Chondrocyte (in vitro differentiated cells): ENCODE measurements around the gene PSMB2. TPM values are rescaled to one million over a fixed set of nuclear protein-coding genes. Genes with fewer than 3 reads are reported as not detected.

Experiments
- DNase-seq: peaks from one replicate; pipeline ENCODE4 v3.0.0; 2021; ENCODE audit warnings: mixed read lengths, low spot score
- H3K27ac Mint-ChIP-seq: one replicate; pipeline ENCODE4 v1.8.0; 2021; ENCODE audit warnings: mild to moderate bottlenecking, moderate library complexity, mixed read lengths; ENCODE audit not compliant: unreplicated experiment
- H3K27me3 Mint-ChIP-seq: 2 replicates; pipeline ENCODE4 v1.8.0; 2021; ENCODE audit warnings: low read depth, mixed read lengths
- H3K36me3 Mint-ChIP-seq: 2 replicates; pipeline ENCODE4 v1.8.0; 2021; ENCODE audit warnings: low read depth, mixed read lengths
- H3K4me1 Mint-ChIP-seq: 2 replicates; pipeline ENCODE4 v1.8.0; 2021; ENCODE audit warnings: low read depth, mild to moderate bottlenecking, mixed read lengths
- H3K4me3 Mint-ChIP-seq: one replicate; pipeline ENCODE4 v1.8.0; 2021; ENCODE audit warnings: mild to moderate bottlenecking, moderate library complexity, mixed read lengths; ENCODE audit not compliant: unreplicated experiment
- H3K9me3 Mint-ChIP-seq: 2 replicates; pipeline ENCODE4 v1.8.0; 2021; ENCODE audit warnings: low read depth, mixed read lengths
- CTCF ChIP-seq: fragments of 200-600 bp; sonication (generic); IDR thresholded peaks from 2 replicates; pipeline ENCODE4 v1.5.0; 2021; ENCODE audit warnings: antibody characterized with exemption, mild to moderate bottlenecking, moderate library complexity
- total RNA-seq: library from RNA; stranded (reverse); gene quantifications from 3 replicates; pipeline ENCODE4 v1.2.1, GENCODE V29; 2021

Gene PSMB2
- total RNA-seq, 1 donor from 2014 or later, result 58.9 TPM

- no peaks in the 10 kb centered on the region for H3K27me3 Mint-ChIP-seq
- peak overlapping the region; percentile 28 for H3K27ac Mint-ChIP-seq
Observed at GRCh38 chr1:35555212-35555584, 86.1 kb downstream of the PSMB2 start.

GRCh38 chr1:35554266-35555211 lies 86.8 kb downstream of the PSMB2 start:
- no peaks in the 10 kb centered on the region for H3K9me3 Mint-ChIP-seq
- H3K4me3 Mint-ChIP-seq, result no peak overlapping the region
- peaks cover 5% of the 10 kb centered on the region for H3K36me3 Mint-ChIP-seq
- peaks cover 36% of the 10 kb centered on the region for H3K4me1 Mint-ChIP-seq
- no peaks in the 10 kb centered on the region for H3K27me3 Mint-ChIP-seq
- DNase-seq, result no peak
- no peak for TF ChIP-seq CTCF
- no peak overlapping the region for H3K27ac Mint-ChIP-seq

More at GRCh38 chr1:35555212-35555584, 86.1 kb downstream of the PSMB2 start:
- Mint-ChIP-seq H3K4me1 (peaks cover 42% of the 10 kb centered on the region), H3K9me3 (no peaks in the 10 kb centered on the region), H3K36me3 (peaks cover 5% of the 10 kb centered on the region), H3K4me3 (no peak overlapping the region)
- no peak for TF ChIP-seq CTCF
- DNase-seq, result no peak

GRCh38 chr1:35553851-35554250 lies 87.5 kb downstream of the PSMB2 start:
- peaks cover 30% of the 10 kb centered on the region for H3K4me1 Mint-ChIP-seq
- peaks cover 5% of the 10 kb centered on the region for H3K36me3 Mint-ChIP-seq
- H3K27ac Mint-ChIP-seq, result no peak overlapping the region
- no peak overlapping the region for H3K4me3 Mint-ChIP-seq
- no peaks in the 10 kb centered on the region for H3K27me3 Mint-ChIP-seq
- DNase-seq, result no peak
- no peaks in the 10 kb centered on the region for H3K9me3 Mint-ChIP-seq
- TF ChIP-seq CTCF, result no peak

Other genes with a start within 250 kb of the PSMB2 start
- 26.9 to 40.8 TPM (median 28.7 TPM) in 3 replicates for gene KIAA0319L, start 84.1 kb downstream of the PSMB2 start, total RNA-seq
- 35.3 to 46.5 TPM (median 36.4 TPM) in 3 replicates for gene NCDN, start 83.7 kb downstream of the PSMB2 start, total RNA-seq
- 0.92 to 1.4 TPM (median 0.97 TPM) in 3 replicates for gene TFAP2E, start 68.2 kb downstream of the PSMB2 start, total RNA-seq
- gene C1orf216, start 77.4 kb upstream of the PSMB2 start, total RNA-seq, result 23.2 to 26.1 TPM (median 24.8 TPM) in 3 replicates
- gene CLSPN, start 128.5 kb upstream of the PSMB2 start, total RNA-seq, result 4.4 to 19.6 TPM (median 4.8 TPM) in 3 replicates
- gene AGO4, start 166.5 kb upstream of the PSMB2 start, total RNA-seq, result 6.6 to 12.5 TPM (median 11.8 TPM) in 3 replicates
- gene AGO1, start 241.7 kb upstream of the PSMB2 start, total RNA-seq, result 23.5 to 35.8 TPM (median 24.6 TPM) in 3 replicates